Activated naive CD8-positive, alpha-beta T cell treated with anti-CD3 and anti-CD28 coated beads for 36 hours (primary cell): ENCODE data around the gene C7orf25. TPM values are rescaled to one million over a fixed set of nuclear protein-coding genes. Genes with fewer than 3 reads are reported as not detected.
A peak's percentile ranks its signal among the peaks of the same experiment; 100 is the strongest.

Experiments
- DNase-seq: peaks from one replicate; pipeline ENCODE4 v3.0.0; 2021
- H3K27ac Mint-ChIP-seq: one replicate; pipeline ENCODE4 v1.8.0; 2022; ENCODE audit warnings: mild to moderate bottlenecking, moderate library complexity, mixed read lengths
- H3K27me3 Mint-ChIP-seq: one replicate; pipeline ENCODE4 v1.8.0; 2022; ENCODE audit warnings: mild to moderate bottlenecking, mixed read lengths
- H3K36me3 Mint-ChIP-seq: one replicate; pipeline ENCODE4 v1.8.0; 2021; ENCODE audit warnings: mild to moderate bottlenecking, mixed read lengths
- H3K4me1 Mint-ChIP-seq: one replicate; pipeline ENCODE4 v1.8.0; 2021; ENCODE audit warnings: mixed read lengths
- H3K4me3 Mint-ChIP-seq: one replicate; pipeline ENCODE4 v1.8.0; 2022; ENCODE audit warnings: mild to moderate bottlenecking, moderate library complexity, mixed read lengths
- H3K9me3 Mint-ChIP-seq: one replicate; pipeline ENCODE4 v1.8.0; 2022; ENCODE audit warnings: mixed read lengths
- total RNA-seq, 2 experiments: library from RNA; stranded (reverse); gene quantifications; one replicate each; pipeline ENCODE4 v1.2.3, GENCODE V29; 2021

Gene C7orf25
- total RNA-seq, 2 experiments from 2014 or later = 3.8 to 4.3 TPM

- Mint-ChIP-seq H3K36me3 (peaks cover 9% of the 10 kb centered on the region), H3K4me1 (peaks cover 17% of the 10 kb centered on the region), H3K9me3 (peaks cover 12% of the 10 kb centered on the region), H3K27ac (peak overlapping the region; percentile 85), H3K27me3 (peaks cover 11% of the 10 kb centered on the region), H3K4me3 (peak overlapping the region; percentile 40)
- peak; percentile 60 for DNase-seq
Measured at GRCh38 chr7:42869131-42870020, 42.5 kb downstream of the C7orf25 start.

- peaks cover 15% of the 10 kb centered on the region for H3K27me3 Mint-ChIP-seq
- DNase-seq = no peak
- H3K27ac Mint-ChIP-seq = peak overlapping the region; percentile 85
- H3K4me3 Mint-ChIP-seq = no peak overlapping the region
- peaks cover 19% of the 10 kb centered on the region for H3K9me3 Mint-ChIP-seq
- H3K4me1 Mint-ChIP-seq = peaks cover 17% of the 10 kb centered on the region
- peaks cover 12% of the 10 kb centered on the region for H3K36me3 Mint-ChIP-seq
Measured at GRCh38 chr7:42868480-42868879, 43.4 kb downstream of the C7orf25 start.

Other genes with a start within 250 kb of the C7orf25 start
- 100 to 1,000 TPM; 207 to 235 TPM for gene PSMA2, start 20.1 kb upstream of the C7orf25 start, total RNA-seq
- 10 to 100 TPM; 90.7 to 96.8 TPM for gene MRPL32, start 20.3 kb upstream of the C7orf25 start, total RNA-seq
- not detected for gene HECW1, start 200.6 kb upstream of the C7orf25 start, total RNA-seq